ENCODE data around the gene PLXNB2. TPM values are rescaled to one million over a fixed set of nuclear protein-coding genes. Genes with fewer than 3 reads are reported as not detected.
A peak's percentile ranks its signal among the peaks of the same experiment; 100 is the strongest.

Gene PLXNB2
- total RNA-seq, 1 experiment from 2014 or later = 236 TPM

DNA sequence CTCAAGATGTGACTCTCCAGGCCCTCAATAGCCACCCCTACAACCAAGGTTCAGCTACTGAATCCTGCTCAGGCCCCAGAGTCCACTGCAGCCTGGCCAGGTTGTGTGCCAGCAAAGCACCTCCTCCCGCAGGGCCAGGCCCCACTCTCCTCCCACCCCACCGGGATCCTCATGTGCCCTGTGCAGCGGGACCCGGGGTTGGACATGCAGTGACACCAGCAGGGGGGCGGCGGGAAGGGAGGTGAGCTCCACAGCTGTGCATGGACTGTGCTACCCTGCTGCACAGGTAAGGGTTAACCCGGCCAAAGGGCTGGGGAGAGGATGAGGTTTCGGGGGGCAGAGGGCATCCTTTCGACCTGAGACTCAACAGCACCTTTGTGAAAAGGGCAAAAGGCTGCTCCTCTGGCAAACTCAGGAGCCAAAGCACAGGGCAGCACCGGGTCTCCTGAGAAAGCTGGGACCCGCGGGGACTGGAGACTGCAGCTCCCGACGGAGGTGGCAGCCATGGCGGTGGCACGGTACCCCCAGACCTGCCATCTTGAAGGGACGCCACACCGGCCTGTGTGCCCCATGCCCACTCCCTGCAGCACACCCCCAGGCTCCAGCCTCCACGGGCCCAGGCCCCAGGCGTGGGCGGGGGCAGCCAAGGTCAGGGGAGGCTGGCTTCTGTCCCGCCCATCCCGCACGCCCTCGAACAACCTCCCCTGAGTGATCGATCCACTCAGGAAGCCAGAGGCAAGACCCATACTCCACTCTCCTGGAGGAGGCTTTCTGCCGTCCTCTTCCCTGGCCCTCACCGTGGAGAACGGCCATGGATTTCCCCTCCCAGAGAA, 10.6 kb downstream of the PLXNB2 start:
- DNase-seq (ENCODE audit: low read depth, low spot score) (no peak), ATAC-seq (no peak)
- TF ChIP-seq ZFX (IDR thresholded peaks at IDR 0.05) (no peak), ELF1 (IDR thresholded peaks at IDR 0.05; ENCODE audit: borderline replicate concordance, low read depth) (no peak)
- TF ChIP-seq, protein P1, sequence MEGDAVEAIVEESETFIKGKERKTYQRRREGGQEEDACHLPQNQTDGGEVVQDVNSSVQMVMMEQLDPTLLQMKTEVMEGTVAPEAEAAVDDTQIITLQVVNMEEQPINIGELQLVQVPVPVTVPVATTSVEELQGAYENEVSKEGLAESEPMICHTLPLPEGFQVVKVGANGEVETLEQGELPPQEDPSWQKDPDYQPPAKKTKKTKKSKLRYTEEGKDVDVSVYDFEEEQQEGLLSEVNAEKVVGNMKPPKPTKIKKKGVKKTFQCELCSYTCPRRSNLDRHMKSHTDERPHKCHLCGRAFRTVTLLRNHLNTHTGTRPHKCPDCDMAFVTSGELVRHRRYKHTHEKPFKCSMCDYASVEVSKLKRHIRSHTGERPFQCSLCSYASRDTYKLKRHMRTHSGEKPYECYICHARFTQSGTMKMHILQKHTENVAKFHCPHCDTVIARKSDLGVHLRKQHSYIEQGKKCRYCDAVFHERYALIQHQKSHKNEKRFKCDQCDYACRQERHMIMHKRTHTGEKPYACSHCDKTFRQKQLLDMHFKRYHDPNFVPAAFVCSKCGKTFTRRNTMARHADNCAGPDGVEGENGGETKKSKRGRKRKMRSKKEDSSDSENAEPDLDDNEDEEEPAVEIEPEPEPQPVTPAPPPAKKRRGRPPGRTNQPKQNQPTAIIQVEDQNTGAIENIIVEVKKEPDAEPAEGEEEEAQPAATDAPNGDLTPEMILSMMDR (IDR thresholded peaks at IDR 0.05 in 2 of 3, conservative IDR thresholded peaks at IDR 0.05 in 1 of 3; ENCODE audit: borderline replicate concordance in 1 of 3, insufficient read depth in 1 of 3, low read depth in 2 of 3, low read length in 2 of 3) = no peak
- Histone ChIP-seq H3K4me2 (ENCODE audit: low read length) (peak overlapping the region; percentile 98), H3K9me3 (ENCODE audit: control insufficient read depth in 1 of 2, insufficient read depth in 1 of 2, low read depth in 1 of 2, low read length in 2 of 2) (no peaks in the 10 kb centered on the region), H3K9me2 (ENCODE audit: insufficient read depth) (no peaks in the 10 kb centered on the region), H3K4me3 (replicated peaks in 1 of 2; ENCODE audit: low read depth in 1 of 2, low read length in 2 of 2) (no peak overlapping the region), H2AFZ (ENCODE audit: low read depth, low read length, poor library complexity, severe bottlenecking) (no peak overlapping the region), H3K79me2 (ENCODE audit: insufficient read depth, low read length) (peaks cover 99% of the 10 kb centered on the region), H3K9ac (ENCODE audit: low read length) (peak overlapping the region; percentile 28; the same call in 1 of the 2 replicates), H4K20me1 (ENCODE audit: insufficient read depth) (no peaks in the 10 kb centered on the region), H3K36me3 (ENCODE audit: control insufficient read depth in 1 of 2, insufficient read depth in 2 of 2, low read length in 2 of 2) (peaks cover 0 to 7% of the 10 kb centered on the region in 2 experiments; a peak in 2 of 4 replicates), H3K27ac (ENCODE audit: low read depth, low read length) (peak overlapping the region; percentile 95), H3K4me1 (ENCODE audit: control insufficient read depth in 1 of 2, insufficient read depth in 2 of 2, low read length in 2 of 2) (peaks cover 65 to 96% of the 10 kb centered on the region in 2 experiments), H3K27me3 (ENCODE audit: insufficient read depth, low read length) (no peaks in the 10 kb centered on the region)
- BruUV-seq (replicated peaks) = no TSS peak
- ChIA-PET CTCF (interaction anchor here (0.6 kb wide), 1 partner anchor 46 kb away, joined by 3 read pairs; the partner anchor contains the start of gene PPP6R2), RAD21 (ENCODE audit: low non-redundant PET in 1 of 2, low total read pairs in 2 of 2, uncharacterized antibody in 2 of 2, unreplicated experiment in 2 of 2) (interaction anchor here in 1 of 2 experiments (0.7 kb wide), 1 partner anchor 60 kb away, joined by 3 read pairs; no protein-coding TSS in a partner anchor), POLR2A (interaction anchor here (0.6 kb wide), 1 partner anchor 260 kb away, joined by 3 read pairs; no protein-coding TSS in a partner anchor)
- intact Hi-C loops (cut with micrococcal nuclease) = no loop called here

DNA sequence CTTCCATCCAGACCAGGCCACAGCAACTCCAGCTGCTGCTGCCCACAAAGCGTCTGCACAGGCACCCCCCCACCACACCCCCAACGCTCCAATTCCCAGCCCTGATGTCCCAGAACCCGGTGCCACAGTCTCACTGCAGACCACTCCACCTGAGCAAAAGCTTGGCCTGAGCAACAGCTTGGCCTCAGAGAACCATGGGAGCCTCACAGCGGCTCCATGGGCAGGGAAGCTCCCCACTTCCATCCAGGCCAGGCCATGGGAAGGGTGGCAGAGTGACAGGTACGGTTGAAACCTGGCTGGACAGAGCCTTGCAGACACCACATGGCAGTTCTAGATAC, 13.2 kb downstream of the PLXNB2 start:
- intact Hi-C loops (cut with micrococcal nuclease) = no loop called here
- H3K4me3 ChIP-seq (replicated peaks in 1 of 2; ENCODE audit: low read depth in 1 of 2, low read length in 2 of 2) = peak overlapping the region; percentile 40 to 56
- H3K4me1 ChIP-seq (ENCODE audit: control insufficient read depth in 1 of 2, insufficient read depth in 2 of 2, low read length in 2 of 2) = peaks cover 57 to 70% of the 10 kb centered on the region in 2 experiments
- H3K36me3 ChIP-seq (ENCODE audit: control insufficient read depth in 1 of 2, insufficient read depth in 2 of 2, low read length in 2 of 2) = peaks cover 7 to 30% of the 10 kb centered on the region in 2 experiments; a peak in 3 of 4 replicates
- no peaks in the 10 kb centered on the region for H3K9me3 ChIP-seq (ENCODE audit: control insufficient read depth in 1 of 2, insufficient read depth in 1 of 2, low read depth in 1 of 2, low read length in 2 of 2)
- peak; percentile 6 for ATAC-seq
- no peak overlapping the region for H2AFZ ChIP-seq (ENCODE audit: low read depth, low read length, poor library complexity, severe bottlenecking)
- peak overlapping the region; percentile 73 for H3K9ac ChIP-seq (ENCODE audit: low read length)
- POLR2A ChIA-PET = interaction anchor here (1.4 to 2.7 kb wide), 3 partner anchors 10 to 12 kb away, joined by 4 to 11 read pairs (median 6); no protein-coding TSS in a partner anchor
- CTCF ChIA-PET = interaction anchor here (0.9 kb wide), 1 partner anchor 18 kb away, joined by 3 read pairs; no protein-coding TSS in a partner anchor
- H3K27me3 ChIP-seq (ENCODE audit: insufficient read depth, low read length) = no peaks in the 10 kb centered on the region
- H3K79me2 ChIP-seq (ENCODE audit: insufficient read depth, low read length) = peaks cover 99% of the 10 kb centered on the region
- no peaks in the 10 kb centered on the region for H3K9me2 ChIP-seq (ENCODE audit: insufficient read depth)
- H3K27ac ChIP-seq (ENCODE audit: low read depth, low read length) = peak overlapping the region; percentile 99
- RAD21 ChIA-PET (ENCODE audit: low non-redundant PET in 1 of 2, low total read pairs in 2 of 2, uncharacterized antibody in 2 of 2, unreplicated experiment in 2 of 2) = no interaction called here
- BruUV-seq (replicated peaks) = no TSS peak
- peak overlapping the region; percentile 92 for H3K4me2 ChIP-seq (ENCODE audit: low read length)
- no peak for DNase-seq (ENCODE audit: low read depth, low spot score)
- no peaks in the 10 kb centered on the region for H4K20me1 ChIP-seq (ENCODE audit: insufficient read depth)
- TF ChIP-seq EZH2 (IDR thresholded peaks at IDR 0.05) = no peak
- TF ChIP-seq, protein P2, sequence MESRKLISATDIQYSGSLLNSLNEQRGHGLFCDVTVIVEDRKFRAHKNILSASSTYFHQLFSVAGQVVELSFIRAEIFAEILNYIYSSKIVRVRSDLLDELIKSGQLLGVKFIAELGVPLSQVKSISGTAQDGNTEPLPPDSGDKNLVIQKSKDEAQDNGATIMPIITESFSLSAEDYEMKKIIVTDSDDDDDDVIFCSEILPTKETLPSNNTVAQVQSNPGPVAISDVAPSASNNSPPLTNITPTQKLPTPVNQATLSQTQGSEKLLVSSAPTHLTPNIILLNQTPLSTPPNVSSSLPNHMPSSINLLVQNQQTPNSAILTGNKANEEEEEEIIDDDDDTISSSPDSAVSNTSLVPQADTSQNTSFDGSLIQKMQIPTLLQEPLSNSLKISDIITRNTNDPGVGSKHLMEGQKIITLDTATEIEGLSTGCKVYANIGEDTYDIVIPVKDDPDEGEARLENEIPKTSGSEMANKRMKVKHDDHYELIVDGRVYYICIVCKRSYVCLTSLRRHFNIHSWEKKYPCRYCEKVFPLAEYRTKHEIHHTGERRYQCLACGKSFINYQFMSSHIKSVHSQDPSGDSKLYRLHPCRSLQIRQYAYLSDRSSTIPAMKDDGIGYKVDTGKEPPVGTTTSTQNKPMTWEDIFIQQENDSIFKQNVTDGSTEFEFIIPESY (IDR thresholded peaks at IDR 0.05; ENCODE audit: extremely low read depth, insufficient replicate concordance, low read length) = no peak
- no peak for TF ChIP-seq CBX3 (IDR thresholded peaks at IDR 0.05; ENCODE audit: low read depth)
- no peak for TF ChIP-seq ZNF274 (IDR thresholded peaks at IDR 0.05; ENCODE audit: low read depth, low read length)
- no peak for TF ChIP-seq POLR2A (IDR thresholded peaks at IDR 0.05; ENCODE audit: borderline replicate concordance, extremely low read depth, insufficient read depth, insufficient read length)
- no peak for TF ChIP-seq JUND (IDR thresholded peaks at IDR 0.05)
- TF ChIP-seq POLR2AphosphoS5 (IDR thresholded peaks at IDR 0.05; ENCODE audit: low read depth, low read length) = no peak
- TF ChIP-seq YY1 (IDR thresholded peaks at IDR 0.05; ENCODE audit: extremely low read depth, insufficient replicate concordance, low read depth, low read length) = no peak
- no peak for TF ChIP-seq SIN3A (IDR thresholded peaks at IDR 0.05; ENCODE audit: low read depth)
- no peak for TF ChIP-seq ELF1 (IDR thresholded peaks at IDR 0.05; ENCODE audit: borderline replicate concordance, low read depth)
- no peak for TF ChIP-seq CEBPB (IDR thresholded peaks at IDR 0.05; ENCODE audit: low read depth)
- TF ChIP-seq SRF (IDR thresholded peaks at IDR 0.05; ENCODE audit: low read depth) = no peak
- TF ChIP-seq FOSL1 (IDR thresholded peaks at IDR 0.05; ENCODE audit: low read depth) = no peak
- no peak for TF ChIP-seq EZH2phosphoT487 (IDR thresholded peaks at IDR 0.05; ENCODE audit: borderline replicate concordance)
